SU-DHL-6 (cell line): Measurements from ENCODE around the gene CUX1.
A peak's percentile ranks its signal among the peaks of the same experiment; 100 is the strongest.

Source experiments
- H2AFZ ChIP-seq: fragments of 200-600 bp; sonication (generic); 2 replicates; pipeline ENCODE4 v1.6.1; 2014; ENCODE audit warnings: low read depth, mild to moderate bottlenecking, moderate library complexity, mixed read lengths, antibody characterized with exemption, low read length; ENCODE audit not compliant: severe bottlenecking
- H3F3A ChIP-seq: fragments of 200-600 bp; shearing (Covaris generic); 2 replicates; pipeline ENCODE4 v1.6.0; 2016; ENCODE audit warnings: antibody characterized with exemption, mild to moderate bottlenecking; ENCODE audit not compliant: insufficient read depth
- H3K27ac ChIP-seq: fragments of 200-600 bp; sonication (generic); 2 replicates; pipeline ENCODE4 v1.5.1; 2016; ENCODE audit warnings: low read depth, mild to moderate bottlenecking, low read length, moderate library complexity, mixed read lengths
- H3K27me3 ChIP-seq: fragments of 200-600 bp; sonication (generic), shearing (Covaris generic); 2 replicates; pipeline ENCODE4 v1.6.0; 2014; ENCODE audit warnings: mild to moderate bottlenecking, low read length
- H3K36me3 ChIP-seq: fragments of 200-600 bp; sonication (generic); 2 replicates; pipeline ENCODE4 v1.6.1; 2014; ENCODE audit warnings: mild to moderate bottlenecking, low read length, mixed read lengths
- H3K4me2 ChIP-seq: fragments of 300-600, 200-600 bp; shearing (Covaris generic), sonication (generic); 2 replicates; pipeline ENCODE4 v1.6.0; 2014; ENCODE audit warnings: low read length, low read depth, mild to moderate bottlenecking; ENCODE audit not compliant: poor library complexity, severe bottlenecking
- H3K4me3 ChIP-seq: fragments of 200-600 bp; sonication (generic); 2 replicates; pipeline ENCODE4 v1.5.1; 2014; ENCODE audit warnings: antibody characterized with exemption, low read length, mild to moderate bottlenecking, mixed read lengths; ENCODE audit not compliant: insufficient read depth, poor library complexity, severe bottlenecking
- H3K79me2 ChIP-seq: fragments of 200-600 bp; sonication (generic); 2 replicates; pipeline ENCODE4 v1.6.1; 2014; ENCODE audit warnings: mild to moderate bottlenecking, low read length, moderate library complexity; ENCODE audit not compliant: insufficient read depth
- H3K9ac ChIP-seq: fragments of 200-600 bp; sonication (generic); 2 replicates; pipeline ENCODE4 v1.7.0; 2014; ENCODE audit warnings: mild to moderate bottlenecking, low read length
- H3K9me2 ChIP-seq: fragments of 200-600 bp; sonication (generic); replicated peaks from 2 replicates; pipeline ENCODE4 v1.6.1; 2014; ENCODE audit warnings: low read length; ENCODE audit not compliant: insufficient read depth
- H3K9me3 ChIP-seq: fragments of 200-600 bp; sonication (generic); 2 replicates; pipeline ENCODE4 v1.6.1; 2014; ENCODE audit warnings: low read length, mixed read lengths; ENCODE audit not compliant: insufficient read depth
- H4K20me1 ChIP-seq: fragments of 200-600 bp; sonication (generic); 2 replicates; pipeline ENCODE4 v1.6.1; 2014; ENCODE audit warnings: low read depth, mild to moderate bottlenecking, antibody characterized with exemption, low read length, moderate library complexity, mixed read lengths
- EZH2phosphoT487 ChIP-seq: fragments of 200-600 bp; sonication (generic), shearing (Covaris generic); conservative IDR thresholded peaks from 2 replicates; pipeline ENCODE4 v1.6.1; 2018; ENCODE audit warnings: mild to moderate bottlenecking, antibody characterized with exemption, low read length, moderate library complexity, mixed read lengths
- TF ChIP-seq, protein P1 (sequence below): fragments of 200-600 bp; sonication (generic); IDR thresholded peaks from one replicate; pipeline ENCODE4 v1.5.1; 2017; ENCODE audit warnings: antibody characterized with exemption, mild to moderate bottlenecking, low read length, moderate library complexity; ENCODE audit not compliant: insufficient read depth, poor library complexity, severe bottlenecking

Gene CUX1

DNA sequence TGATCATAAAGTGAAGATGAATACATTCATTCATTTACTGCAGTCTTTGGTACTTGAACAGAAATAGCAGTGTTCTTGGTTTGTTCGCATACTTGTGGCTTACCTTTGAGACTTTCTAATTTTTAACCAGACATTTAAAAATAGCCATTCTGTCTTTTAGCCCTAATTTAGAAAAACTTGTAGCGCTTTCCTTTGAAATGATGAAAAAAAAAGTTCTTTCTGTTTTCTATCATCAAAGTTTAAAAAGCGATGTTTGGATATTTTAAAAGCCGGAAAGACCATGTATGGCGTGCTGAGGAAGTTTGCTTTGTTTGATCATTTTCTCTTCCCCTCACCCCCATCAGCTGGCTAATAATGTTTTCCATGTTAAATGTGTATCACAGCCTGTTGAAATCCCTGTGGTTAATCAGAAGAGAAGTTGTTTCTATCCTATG lies 116.3 kb downstream of the CUX1 start:
- peaks cover 97% of the 10 kb centered on the region for H3K79me2 ChIP-seq
- H3K36me3 ChIP-seq: peaks cover 21% of the 10 kb centered on the region
- H2AFZ ChIP-seq: no peak overlapping the region
- H3K9me2 ChIP-seq: no peaks in the 10 kb centered on the region
- H3K4me2 ChIP-seq: peak overlapping the region; percentile 71
- peaks cover 42% of the 10 kb centered on the region for H3F3A ChIP-seq
- H3K9ac ChIP-seq: peak overlapping the region; percentile 9
- no peaks in the 10 kb centered on the region for H3K9me3 ChIP-seq
- peaks cover 36% of the 10 kb centered on the region for H4K20me1 ChIP-seq
- H3K27me3 ChIP-seq: no peaks in the 10 kb centered on the region
- TF ChIP-seq EZH2phosphoT487: no peak
- TF ChIP-seq, protein P1, sequence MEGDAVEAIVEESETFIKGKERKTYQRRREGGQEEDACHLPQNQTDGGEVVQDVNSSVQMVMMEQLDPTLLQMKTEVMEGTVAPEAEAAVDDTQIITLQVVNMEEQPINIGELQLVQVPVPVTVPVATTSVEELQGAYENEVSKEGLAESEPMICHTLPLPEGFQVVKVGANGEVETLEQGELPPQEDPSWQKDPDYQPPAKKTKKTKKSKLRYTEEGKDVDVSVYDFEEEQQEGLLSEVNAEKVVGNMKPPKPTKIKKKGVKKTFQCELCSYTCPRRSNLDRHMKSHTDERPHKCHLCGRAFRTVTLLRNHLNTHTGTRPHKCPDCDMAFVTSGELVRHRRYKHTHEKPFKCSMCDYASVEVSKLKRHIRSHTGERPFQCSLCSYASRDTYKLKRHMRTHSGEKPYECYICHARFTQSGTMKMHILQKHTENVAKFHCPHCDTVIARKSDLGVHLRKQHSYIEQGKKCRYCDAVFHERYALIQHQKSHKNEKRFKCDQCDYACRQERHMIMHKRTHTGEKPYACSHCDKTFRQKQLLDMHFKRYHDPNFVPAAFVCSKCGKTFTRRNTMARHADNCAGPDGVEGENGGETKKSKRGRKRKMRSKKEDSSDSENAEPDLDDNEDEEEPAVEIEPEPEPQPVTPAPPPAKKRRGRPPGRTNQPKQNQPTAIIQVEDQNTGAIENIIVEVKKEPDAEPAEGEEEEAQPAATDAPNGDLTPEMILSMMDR: no peak
- peak overlapping the region; percentile 72 for H3K27ac ChIP-seq
- peak overlapping the region; percentile 20 for H3K4me3 ChIP-seq

DNA sequence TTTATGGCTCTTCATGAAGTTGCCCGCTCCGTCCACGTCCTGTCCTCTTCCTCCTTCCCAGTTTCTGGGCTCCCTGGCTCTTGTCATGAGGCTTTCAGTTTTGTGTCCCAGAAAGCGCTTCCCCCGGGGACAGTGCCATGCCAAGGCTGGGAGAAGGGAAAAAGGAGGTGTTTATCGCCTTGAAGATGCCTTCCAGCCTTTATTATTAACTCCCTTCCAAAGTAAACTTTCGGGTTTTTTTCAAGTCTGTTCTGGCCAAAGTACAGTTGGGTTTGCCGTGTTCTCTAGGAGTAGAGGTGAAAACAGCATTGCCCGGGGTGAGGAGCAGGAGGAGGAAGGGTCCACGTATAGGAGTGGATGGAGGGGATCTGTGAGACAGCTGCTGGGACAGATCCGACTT lies 117.2 kb downstream of the CUX1 start:
- H3K9me2 ChIP-seq: no peaks in the 10 kb centered on the region
- H3K9me3 ChIP-seq: no peaks in the 10 kb centered on the region
- peaks cover 96% of the 10 kb centered on the region for H3K79me2 ChIP-seq
- peaks cover 16% of the 10 kb centered on the region for H3K36me3 ChIP-seq
- no peaks in the 10 kb centered on the region for H3K27me3 ChIP-seq
- TF ChIP-seq EZH2phosphoT487: no peak
- TF ChIP-seq, protein P1: no peak
- H3K4me3 ChIP-seq: no peak overlapping the region
- H3K4me2 ChIP-seq: peak overlapping the region; percentile 71
- peaks cover 32% of the 10 kb centered on the region for H4K20me1 ChIP-seq
- H3K9ac ChIP-seq: peak overlapping the region; percentile 2; the same call in 1 of the 2 replicates
- H2AFZ ChIP-seq: no peak overlapping the region
- H3F3A ChIP-seq: peaks cover 42% of the 10 kb centered on the region
- peak overlapping the region; percentile 72 for H3K27ac ChIP-seq

DNA sequence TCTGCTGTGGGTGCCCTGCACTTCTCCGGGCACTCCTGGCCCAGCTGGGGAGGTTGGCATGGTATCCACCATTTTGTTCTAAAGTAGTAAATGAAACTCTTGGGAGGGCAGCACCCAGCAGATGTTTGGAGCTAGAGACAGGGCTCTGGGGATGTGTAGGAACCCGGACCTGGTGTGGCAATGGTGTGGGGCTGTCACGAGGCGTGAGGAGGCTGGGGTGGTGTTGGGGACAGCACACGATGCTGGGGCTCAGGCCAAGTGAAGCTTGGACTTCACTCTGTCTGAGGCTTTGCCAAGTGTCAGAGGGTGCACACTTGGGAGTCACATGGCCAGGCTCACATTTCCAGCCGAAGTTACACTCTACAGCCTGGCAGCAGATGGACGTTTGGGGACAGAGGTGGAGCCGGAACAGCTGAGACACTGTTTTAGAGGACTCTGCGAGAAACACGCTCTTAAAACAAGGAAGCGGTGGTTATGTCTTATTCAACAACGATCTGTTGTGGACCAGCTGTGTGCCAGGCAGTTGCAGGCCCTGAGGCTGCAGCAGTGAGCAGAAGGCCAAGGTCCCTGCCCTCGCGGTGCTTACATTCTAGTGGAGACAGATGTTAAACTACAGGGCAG lies 118.2 kb downstream of the CUX1 start:
- peaks cover 96% of the 10 kb centered on the region for H3K79me2 ChIP-seq
- H3K9me2 ChIP-seq: no peaks in the 10 kb centered on the region
- peak overlapping the region; percentile 59 for H3K27ac ChIP-seq
- H3K36me3 ChIP-seq: peaks cover 16% of the 10 kb centered on the region
- H3K4me2 ChIP-seq: peak overlapping the region; percentile 8
- TF ChIP-seq EZH2phosphoT487: no peak
- TF ChIP-seq, protein P1: no peak
- H2AFZ ChIP-seq: no peak overlapping the region
- H4K20me1 ChIP-seq: peaks cover 25% of the 10 kb centered on the region
- no peaks in the 10 kb centered on the region for H3K27me3 ChIP-seq
- no peak overlapping the region for H3K9ac ChIP-seq
- no peaks in the 10 kb centered on the region for H3K9me3 ChIP-seq
- H3F3A ChIP-seq: peaks cover 42% of the 10 kb centered on the region
- no peak overlapping the region for H3K4me3 ChIP-seq
